CD14-positive monocyte (primary cell): ENCODE data around the gene EID1. TPM values are rescaled to one million over a fixed set of nuclear protein-coding genes. Genes with fewer than 3 reads are reported as not detected.

Experiments
- DNase-seq, 3 donors: peaks; one replicate each; pipeline ENCODE4 v3.0.0-alpha.2; 2011 to 2022
- H2AFZ ChIP-seq: 2 replicates; pipeline ENCODE4 v1.6.0; 2012; ENCODE audit warnings: mild to moderate bottlenecking, low read depth, low read length, inconsistent platforms; ENCODE audit not compliant: insufficient read depth, poor library complexity, severe bottlenecking
- H3K27ac ChIP-seq, 2 donors: 1 replicate in 1 of 2; 2 replicates in 1 of 2; pipeline ENCODE4 v1.5.1; 2012 to 2013; ENCODE audit warnings: low read length in 2 of 2, control low read depth in 1 of 2, inconsistent platforms in 1 of 2, low read depth in 1 of 2, mild to moderate bottlenecking in 1 of 2
- H3K27me3 ChIP-seq, 2 donors: one replicate each; pipeline versions ENCODE4 v1.6.0 to v1.6.1; 2011 to 2013; ENCODE audit warnings: low read length in 2 of 2; ENCODE audit not compliant: control insufficient read depth in 2 of 2, insufficient read depth in 2 of 2
- H3K36me3 ChIP-seq, 2 donors: replicated peaks in 1 of 2; 1 replicate in 1 of 2; 2 replicates in 1 of 2; pipeline versions ENCODE4 v1.5.1 to v1.6.1; 2012 to 2013; ENCODE audit warnings: low read length in 2 of 2, control low read depth in 1 of 2, inconsistent platforms in 1 of 2, mild to moderate bottlenecking in 1 of 2; ENCODE audit not compliant: insufficient read depth in 2 of 2, control insufficient read depth in 1 of 2
- H3K4me1 ChIP-seq, 2 donors: 1 replicate in 1 of 2; 2 replicates in 1 of 2; pipeline versions ENCODE4 v1.5.1 to v1.6.1; 2012 to 2013; ENCODE audit warnings: low read length in 2 of 2, control low read depth in 1 of 2, inconsistent platforms in 1 of 2, mild to moderate bottlenecking in 1 of 2, moderate library complexity in 1 of 2; ENCODE audit not compliant: insufficient read depth in 2 of 2, control insufficient read depth in 1 of 2
- H3K4me2 ChIP-seq: replicated peaks from 2 replicates; pipeline ENCODE3; 2012; ENCODE audit warnings: low read length, moderate library complexity, mild to moderate bottlenecking; ENCODE audit not compliant: poor library complexity, severe bottlenecking; ENCODE audit errors: extremely low read depth
- H3K4me3 ChIP-seq, 3 experiments: fragments of 200-600 bp in 1 of 3; sonication (generic) in 1 of 3; replicated peaks in 1 of 3; 1 replicate in 2 of 3; 2 replicates in 1 of 3; pipeline ENCODE4 v1.5.1; 2011 to 2013; ENCODE audit warnings: low read length in 3 of 3, mild to moderate bottlenecking in 3 of 3, control low read depth in 2 of 3, low read depth in 2 of 3, inconsistent platforms in 1 of 3, moderate library complexity in 1 of 3
- H3K79me2 ChIP-seq: 2 replicates; pipeline ENCODE4 v1.6.0; 2012; ENCODE audit warnings: mild to moderate bottlenecking, control low read depth, inconsistent platforms, low read length, moderate library complexity; ENCODE audit not compliant: insufficient read depth
- H3K9ac ChIP-seq: 2 replicates; pipeline ENCODE4 v1.6.0; 2017; ENCODE audit warnings: low read length, mild to moderate bottlenecking; ENCODE audit not compliant: insufficient read depth, poor library complexity, severe bottlenecking
- H3K9me3 ChIP-seq, 2 donors: replicated peaks in 1 of 2; 1 replicate in 1 of 2; 2 replicates in 1 of 2; pipeline versions ENCODE4 v1.5.1 to v1.6.1; 2012 to 2013; ENCODE audit warnings: low read length in 2 of 2, control low read depth in 1 of 2; ENCODE audit not compliant: control insufficient read depth in 1 of 2, insufficient read depth in 1 of 2
- H4K20me1 ChIP-seq: 2 replicates; pipeline ENCODE4 v1.6.0; 2012; ENCODE audit warnings: mild to moderate bottlenecking, low read length, control low read depth, moderate library complexity; ENCODE audit not compliant: insufficient read depth
- H3K27ac Mint-ChIP-seq, 7 donors: one replicate each; pipeline ENCODE4 v1.8.0; 2020; ENCODE audit warnings: mild to moderate bottlenecking in 7 of 7, mixed read lengths in 7 of 7, moderate library complexity in 6 of 7, inconsistent platforms in 2 of 7
- H3K27me3 Mint-ChIP-seq, 3 donors: one replicate each; pipeline ENCODE4 v1.8.0; 2021 to 2022; ENCODE audit warnings: low read depth in 3 of 3, mild to moderate bottlenecking in 3 of 3, mixed read lengths in 3 of 3, moderate library complexity in 3 of 3, inconsistent platforms in 1 of 3
- H3K36me3 Mint-ChIP-seq, 2 donors: one replicate each; pipeline ENCODE4 v1.8.0; 2020; ENCODE audit warnings: mixed read lengths in 2 of 2, inconsistent platforms in 1 of 2, mild to moderate bottlenecking in 1 of 2
- H3K4me1 Mint-ChIP-seq: one replicate; pipeline ENCODE4 v1.8.0; 2020; ENCODE audit warnings: mild to moderate bottlenecking, mixed read lengths
- H3K4me3 Mint-ChIP-seq, 2 donors: one replicate each; pipeline ENCODE4 v1.8.0; 2020; ENCODE audit warnings: mild to moderate bottlenecking in 2 of 2, mixed read lengths in 2 of 2, moderate library complexity in 1 of 2
- H3K9me3 Mint-ChIP-seq, 7 donors: one replicate each; pipeline ENCODE4 v1.8.0; 2020 to 2022; ENCODE audit warnings: mixed read lengths in 7 of 7, mild to moderate bottlenecking in 6 of 7, moderate library complexity in 6 of 7, inconsistent platforms in 2 of 7
- WGBS: methylation state at CpG from one replicate; pipeline ENCODE4 v1.1.5; 2013; ENCODE audit warnings: missing lambda C conversion rate; ENCODE audit not compliant: insufficient coverage; 5-methylcytosine and 5-hydroxymethylcytosine counted together
- intact Hi-C, 2 donors: fragments of 100-400 bp; cut with micrococcal nuclease; formaldehyde crosslinking; loops; one replicate each; pipeline versions ENCODE4 v1.15.0 to v1.15.1; 2023
- polyA plus RNA-seq, 3 donors: library from polyadenylated mRNA; depleted of rRNA in 1 of 3; unstranded in 2 of 3; stranded (reverse) in 1 of 3; fragments of 300-500 nt in 2 of 3; fragments of >200 nt in 1 of 3; fragmentation: Illumina TruSeq in 2 of 3; gene quantifications; 1 replicate in 2 of 3; 2 replicates in 1 of 3; pipeline ENCODE4 v1.2.3, GENCODE V29; 2012 to 2021
- TF ChIP-seq, protein P1 (sequence below): fragments of 200-600 bp; IDR thresholded peaks from one replicate; pipeline ENCODE4 v1.8.0; 2022; ENCODE audit warnings: antibody characterized with exemption, mild to moderate bottlenecking

EID1 gene
- polyA plus RNA-seq, 3 donors: 41.2 to 182 (median 181) TPM

DNA sequence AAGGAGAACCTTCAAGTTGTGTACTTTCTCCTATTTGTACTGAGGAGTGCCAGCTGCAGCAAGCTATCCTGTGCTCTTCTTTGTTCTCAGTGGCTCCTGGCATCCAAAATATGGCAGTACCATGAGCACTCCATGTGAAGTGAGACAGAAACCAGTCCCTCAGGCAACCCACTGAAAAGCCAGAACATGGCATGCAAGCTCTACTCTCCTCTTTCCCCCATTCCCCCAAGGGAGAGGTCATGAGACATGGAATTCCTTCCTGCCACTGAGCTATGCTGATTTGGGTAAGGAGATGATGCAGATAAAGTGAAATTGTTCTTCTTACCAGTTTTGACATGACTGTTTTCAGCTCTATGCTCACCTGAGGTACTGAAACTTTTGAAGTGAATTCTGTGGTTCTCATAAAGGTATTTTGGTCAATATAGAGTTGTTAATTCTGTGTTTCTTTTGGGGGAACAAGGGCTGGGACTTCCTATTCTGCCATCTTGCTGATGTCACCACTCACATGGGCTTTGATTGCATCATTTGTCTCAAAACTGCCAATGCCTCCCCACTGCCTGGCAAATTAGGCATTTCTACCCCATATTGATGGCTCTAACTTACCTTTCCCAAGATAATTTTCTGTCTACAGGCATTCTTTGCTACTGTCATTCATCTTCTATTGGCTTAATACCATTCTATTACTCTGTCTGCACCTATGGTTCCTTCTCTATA lies 44.3 kb upstream of the EID1 start:
- Mint-ChIP-seq H3K27ac (no peak overlapping the region), H3K27me3 (peaks cover 1 to 5% (median 2%) of the 10 kb centered on the region in 3 donors), H3K9me3 (peaks cover 7 to 16% (median 10%) of the 10 kb centered on the region in 7 donors), H3K36me3 (no peaks in the 10 kb centered on the region), H3K4me3 (no peak overlapping the region), H3K4me1 (no peaks in the 10 kb centered on the region)
- Histone ChIP-seq H3K4me1 (no peaks in the 10 kb centered on the region), H4K20me1 (no peaks in the 10 kb centered on the region), H3K36me3 (no peaks in the 10 kb centered on the region), H2AFZ (no peak overlapping the region), H3K9ac (no peak overlapping the region), H3K9me3 (peaks cover 0 to 7% of the 10 kb centered on the region in 2 donors), H3K4me2 (no peak overlapping the region), H3K4me3 (no peak overlapping the region), H3K79me2 (no peaks in the 10 kb centered on the region), H3K27me3 (no peaks in the 10 kb centered on the region), H3K27ac (no peak overlapping the region)
- intact Hi-C loops: no loop called here
- TF ChIP-seq, protein P1, sequence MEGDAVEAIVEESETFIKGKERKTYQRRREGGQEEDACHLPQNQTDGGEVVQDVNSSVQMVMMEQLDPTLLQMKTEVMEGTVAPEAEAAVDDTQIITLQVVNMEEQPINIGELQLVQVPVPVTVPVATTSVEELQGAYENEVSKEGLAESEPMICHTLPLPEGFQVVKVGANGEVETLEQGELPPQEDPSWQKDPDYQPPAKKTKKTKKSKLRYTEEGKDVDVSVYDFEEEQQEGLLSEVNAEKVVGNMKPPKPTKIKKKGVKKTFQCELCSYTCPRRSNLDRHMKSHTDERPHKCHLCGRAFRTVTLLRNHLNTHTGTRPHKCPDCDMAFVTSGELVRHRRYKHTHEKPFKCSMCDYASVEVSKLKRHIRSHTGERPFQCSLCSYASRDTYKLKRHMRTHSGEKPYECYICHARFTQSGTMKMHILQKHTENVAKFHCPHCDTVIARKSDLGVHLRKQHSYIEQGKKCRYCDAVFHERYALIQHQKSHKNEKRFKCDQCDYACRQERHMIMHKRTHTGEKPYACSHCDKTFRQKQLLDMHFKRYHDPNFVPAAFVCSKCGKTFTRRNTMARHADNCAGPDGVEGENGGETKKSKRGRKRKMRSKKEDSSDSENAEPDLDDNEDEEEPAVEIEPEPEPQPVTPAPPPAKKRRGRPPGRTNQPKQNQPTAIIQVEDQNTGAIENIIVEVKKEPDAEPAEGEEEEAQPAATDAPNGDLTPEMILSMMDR: no peak
- no peak for DNase-seq

DNA sequence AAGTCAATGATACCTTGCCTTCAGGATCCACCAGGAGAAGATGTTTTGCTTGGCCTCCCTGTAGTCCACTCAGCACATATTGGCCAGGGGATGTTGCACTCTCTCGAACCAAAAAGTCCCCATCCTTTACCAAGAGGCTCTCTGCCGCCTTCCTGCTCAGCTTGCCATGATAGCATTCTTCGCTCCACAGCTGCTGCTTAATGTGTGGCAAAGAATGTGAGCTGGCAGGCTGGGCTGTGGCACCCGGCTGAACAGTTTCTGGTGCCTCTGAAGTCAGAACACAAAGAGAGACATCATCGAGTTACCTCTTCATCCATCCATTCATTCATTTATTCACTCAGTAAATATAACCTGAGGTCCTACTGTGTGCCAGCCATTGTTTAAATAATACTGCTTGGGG lies 43.2 kb upstream of the EID1 start:
- no peaks in the 10 kb centered on the region for H3K27me3 ChIP-seq
- H3K4me1 ChIP-seq: no peaks in the 10 kb centered on the region
- no peak overlapping the region for H3K9ac ChIP-seq
- H3K36me3 ChIP-seq: no peaks in the 10 kb centered on the region
- Mint-ChIP-seq H3K36me3 (no peaks in the 10 kb centered on the region), H3K4me3 (no peak overlapping the region), H3K27ac (no peak overlapping the region), H3K4me1 (no peaks in the 10 kb centered on the region), H3K9me3 (peaks cover 7 to 16% (median 10%) of the 10 kb centered on the region in 7 donors), H3K27me3 (peaks cover 1 to 3% (median 2%) of the 10 kb centered on the region in 3 donors)
- H3K27ac ChIP-seq: no peak overlapping the region
- TF ChIP-seq, protein P1: no peak
- no peak for DNase-seq
- intact Hi-C loops: no loop called here
- no peak overlapping the region for H2AFZ ChIP-seq
- WGBS: no CpG with 5 or more reads among the region's 5 CpGs
- H3K4me2 ChIP-seq: no peak overlapping the region
- no peak overlapping the region for H3K4me3 ChIP-seq
- no peaks in the 10 kb centered on the region for H4K20me1 ChIP-seq
- H3K9me3 ChIP-seq: peaks cover 0 to 7% of the 10 kb centered on the region in 2 donors
- H3K79me2 ChIP-seq: no peaks in the 10 kb centered on the region
